Adrenal gland (tissue), 12 donors: ENCODE measurements around the gene PI4KA. TPM values are rescaled to one million over a fixed set of nuclear protein-coding genes. Genes with fewer than 3 reads are reported as not detected.

Source experiments
- DNase-seq, 7 donors: peaks; one replicate each; pipeline ENCODE4 v3.0.0-alpha.2; 2019 to 2020
- H3K27ac ChIP-seq, 5 donors: fragments of 200-600 bp; sonication (generic) in 4 of 5; 1 replicate in 3 of 5; 2 replicates in 2 of 5; pipeline versions ENCODE4 v1.5.1 to v1.8.0; 2016 to 2020; ENCODE audit warnings: mild to moderate bottlenecking in 1 of 5
- H3K27me3 ChIP-seq: fragments of 200-600 bp; 2 replicates; pipeline ENCODE4 v1.8.0; 2021
- H3K36me3 ChIP-seq, 2 donors: fragments of 200-600 bp; replicated peaks in 1 of 2; 1 replicate in 1 of 2; 2 replicates in 1 of 2; pipeline versions ENCODE4 v1.5.1 to v1.8.0; 2018 to 2022
- H3K4me1 ChIP-seq, 2 donors: fragments of 200-600 bp; replicated peaks in 1 of 2; 1 replicate in 1 of 2; 2 replicates in 1 of 2; pipeline versions ENCODE4 v1.5.1 to v1.8.0; 2018 to 2021
- H3K4me3 ChIP-seq, 4 donors: fragments of 200-600 bp; sonication (generic) in 3 of 4; one replicate each; pipeline ENCODE4 v1.5.1; 2016 to 2018
- H3K9me3 ChIP-seq, 3 donors: fragments of 200-600 bp; sonication (generic) in 1 of 3; replicated peaks in 1 of 3; 1 replicate in 2 of 3; 2 replicates in 1 of 3; pipeline versions ENCODE4 v1.5.1 to v1.8.0; 2016 to 2021
- CTCF ChIP-seq, 6 experiments: fragments of 450-650 bp in 4 of 6; fragments of 200-600 bp in 2 of 6; sonication (generic) in 1 of 6; IDR thresholded peaks; 1 replicate in 5 of 6; 2 replicates in 1 of 6; pipeline versions ENCODE4 v1.5.1 to v1.8.0; 2016 to 2021; ENCODE audit warnings: antibody characterized with exemption in 6 of 6, mild to moderate bottlenecking in 2 of 6, moderate library complexity in 1 of 6
- POLR2A ChIP-seq, 2 donors: fragments of 450-650 bp; IDR thresholded peaks; one replicate each; pipeline ENCODE4 v1.6.1; 2017; ENCODE audit warnings: antibody characterized with exemption in 2 of 2, mild to moderate bottlenecking in 2 of 2, moderate library complexity in 1 of 2
- WGBS, 4 donors: extraction: QIAGEN DNeasy Blood & Tissue Kit in 2 of 4; methylation state at CpG; one replicate each; pipeline versions ENCODE4 v1.1.5 to v1.1.7; 2013 to 2017; 5-methylcytosine and 5-hydroxymethylcytosine counted together
- intact Hi-C, 2 donors: fragments of 100-400 bp; cut with DNase I; formaldehyde crosslinking; loops; one replicate each; pipeline versions ENCODE4 v1.14.1 to v1.15.0; 2022 to 2023
- polyA plus RNA-seq, 3 donors: library from polyadenylated mRNA; stranded (reverse); fragments of 200-250 nt in 2 of 3; fragments of 350-450 nt in 1 of 3; fragmentation: Illumina TruSeq in 1 of 3; extraction: RNeasy Lipid Tissue Mini Kit (QIAGEN cat#74804) in 1 of 3; gene quantifications; one replicate each; pipeline ENCODE4 v1.2.3, GENCODE V29; 2013 to 2014
- total RNA-seq, 9 donors: library from RNA; depleted of rRNA in 4 of 9; stranded (reverse); fragments of >200 nt in 4 of 9; fragments of 120-200 nt in 1 of 9; fragmentation: NEBNext Ultra II Directional in 1 of 9; extraction: Animal tissue kit (Norgen Biotek cat#: 25700) in 1 of 9; gene quantifications; one replicate each; pipeline versions ENCODE4 v1.1.0 to v1.2.4, GENCODE V29; 2013 to 2023
- donor health status: healthy with polysubstance abuse.
- donor health status: Bipolar disorder and iron deficiency.
- donor health status: DM: yes; HTN: yes; CAD: no.
- donor health status: DM: no; HTN: no; CAD: no.
- donor health status: DM: no; HTN: no; CAD: no.
- donor health status: DM: yes; HTN: yes; CAD: no.

Gene PI4KA
- total and polyA plus RNA-seq, 12 donors = 36.4 to 134 (median 85.6) TPM

GRCh38 chr22:20847318-20847822 lies 11.2 kb downstream of the PI4KA start:
- Histone ChIP-seq H3K4me3 (no peak overlapping the region), H3K9me3 (no peaks in the 10 kb centered on the region), H3K27ac (no peak overlapping the region), H3K36me3 (no peaks in the 10 kb centered on the region), H3K4me1 (peaks cover 4 to 21% of the 10 kb centered on the region in 2 donors), H3K27me3 (no peaks in the 10 kb centered on the region)
- DNase-seq = no peak
- 89 to 100% (median 94%) methylated on average over 2 of the region's 2 CpGs for WGBS, 4 donors
- no peak for TF ChIP-seq CTCF (IDR thresholded peaks at IDR 0.05)
- TF ChIP-seq POLR2A (IDR thresholded peaks at IDR 0.05) = no peak
- intact Hi-C loops = no loop called here

GRCh38 chr22:20844055-20845037 lies 14.3 kb downstream of the PI4KA start:
- intact Hi-C loops = no loop called here
- H3K36me3 ChIP-seq = no peaks in the 10 kb centered on the region
- peaks cover 4 to 30% of the 10 kb centered on the region in 2 donors for H3K4me1 ChIP-seq
- peak in 1 of 7 donors; percentile 11 for DNase-seq
- WGBS, 4 donors = 71 to 82% (median 74%) methylated on average over 5 of the region's 5 CpGs
- H3K27me3 ChIP-seq = no peaks in the 10 kb centered on the region
- H3K4me3 ChIP-seq = no peak overlapping the region
- H3K27ac ChIP-seq = no peak overlapping the region
- TF ChIP-seq CTCF (IDR thresholded peaks at IDR 0.05) = no peak
- no peak for TF ChIP-seq POLR2A (IDR thresholded peaks at IDR 0.05)
- no peaks in the 10 kb centered on the region for H3K9me3 ChIP-seq

GRCh38 chr22:20843501-20843900 lies 15.1 kb downstream of the PI4KA start:
- peak in 1 of 7 donors; percentile 17 for DNase-seq
- 38 to 80% (median 61%) methylated on average over 2 of the region's 2 CpGs for WGBS, 4 donors

More at GRCh38 chr22:20843501-20843900, 15.1 kb downstream of the PI4KA start:
- Histone ChIP-seq H3K36me3 (no peaks in the 10 kb centered on the region), H3K27me3 (no peaks in the 10 kb centered on the region), H3K4me1 (peaks cover 4 to 30% of the 10 kb centered on the region in 2 donors), H3K9me3 (no peaks in the 10 kb centered on the region), H3K4me3 (no peak overlapping the region), H3K27ac (no peak overlapping the region)
- TF ChIP-seq POLR2A (IDR thresholded peaks at IDR 0.05) (no peak), CTCF (IDR thresholded peaks at IDR 0.05) (no peak)
- intact Hi-C loops = no loop called here
